HG03196 (cell line): ENCODE results near the gene PCNT.

Experiments
- ATAC-seq: cut with Tn5 transposase; IDR thresholded peaks from one replicate; pipeline ENCODE4 v1.9.1; 2021; ENCODE audit not compliant: unreplicated experiment

The PCNT gene

DNA sequence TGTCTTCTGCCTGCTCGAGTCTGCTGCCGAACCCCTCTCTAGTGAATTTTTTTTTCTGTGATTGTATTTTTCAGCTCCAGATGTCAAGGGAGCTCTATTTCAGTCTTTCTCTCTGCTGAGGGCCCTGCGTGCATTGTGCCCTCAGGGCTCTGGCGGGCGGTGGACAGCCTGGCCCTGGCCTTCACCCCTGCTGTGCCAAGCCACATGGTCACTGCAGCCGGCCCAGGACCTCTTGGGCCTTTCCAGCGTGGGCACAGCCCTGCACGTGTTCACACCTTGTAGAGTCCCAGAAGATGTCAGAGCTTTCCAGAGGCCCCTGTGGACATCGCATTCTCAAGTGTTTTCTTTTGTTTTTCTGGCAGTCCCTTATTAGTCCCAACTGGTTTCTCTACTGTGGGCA is 55.7 kb downstream of the PCNT start:
- no peak for ATAC-seq

DNA sequence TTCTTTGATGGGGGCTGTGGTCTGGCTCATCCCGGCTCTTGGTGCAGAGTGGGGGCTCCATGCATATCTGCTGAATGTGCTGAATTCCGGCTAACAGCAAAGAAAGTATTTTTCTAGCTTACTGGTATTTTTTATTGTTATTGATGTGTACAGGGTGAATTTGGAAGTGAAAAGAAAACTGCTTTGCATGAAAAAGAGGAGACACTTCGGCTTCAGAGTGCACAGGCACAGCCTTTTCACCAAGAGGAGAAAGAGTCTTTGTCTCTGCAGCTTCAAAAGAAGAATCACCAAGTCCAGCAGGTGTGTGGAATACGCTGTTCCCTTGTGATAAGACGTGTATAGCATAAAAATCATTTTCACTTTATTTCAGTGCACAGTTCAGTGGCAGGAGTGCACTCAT is 57.6 kb downstream of the PCNT start:
- no peak for ATAC-seq

GRCh38 chr21:46384556-46384955 is 60.6 kb downstream of the PCNT start:
- no peak for ATAC-seq

DNA sequence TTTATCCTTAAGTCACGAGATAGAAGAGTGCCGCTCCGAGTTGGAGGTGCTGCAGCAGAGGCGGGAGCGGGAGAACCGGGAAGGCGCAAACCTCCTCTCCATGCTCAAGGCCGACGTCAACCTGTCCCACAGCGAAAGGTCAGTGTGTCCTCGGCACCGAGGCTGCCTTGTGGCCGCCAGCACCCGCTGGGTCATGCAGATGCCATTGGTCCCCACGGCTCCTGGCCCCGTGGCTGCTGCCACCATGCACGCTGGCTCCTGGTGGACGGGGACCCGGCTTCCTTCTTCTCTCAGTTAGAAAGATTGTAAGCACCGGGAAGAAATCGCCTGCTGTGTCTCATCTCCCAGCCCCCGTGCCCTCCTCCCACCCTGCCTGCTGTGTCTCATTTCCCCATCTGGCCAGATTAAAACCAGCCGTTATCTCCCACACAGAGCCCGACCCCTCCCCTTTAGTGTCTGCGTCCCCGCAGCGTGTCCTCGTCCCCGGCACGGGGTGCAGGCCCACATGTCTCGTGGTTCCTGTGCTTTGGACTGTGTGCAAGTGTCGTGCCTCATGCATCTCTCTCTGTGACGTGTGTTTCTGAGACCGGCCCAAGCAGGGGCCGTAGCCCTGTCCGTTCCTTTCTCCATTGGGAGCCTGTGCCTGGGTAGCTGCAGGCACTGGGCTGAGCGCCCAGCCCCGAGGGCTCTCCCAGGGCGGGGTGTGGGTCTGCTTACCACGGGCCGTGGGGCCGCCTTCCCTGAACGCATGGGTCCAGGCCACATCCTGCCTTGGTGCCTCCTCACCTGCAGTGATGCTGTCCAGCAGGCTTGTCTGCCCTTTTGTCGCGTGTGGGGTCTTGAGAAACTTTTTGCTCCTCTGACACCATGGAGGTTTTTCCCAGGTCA is 62.1 kb downstream of the PCNT start:
- no peak for ATAC-seq

DNA sequence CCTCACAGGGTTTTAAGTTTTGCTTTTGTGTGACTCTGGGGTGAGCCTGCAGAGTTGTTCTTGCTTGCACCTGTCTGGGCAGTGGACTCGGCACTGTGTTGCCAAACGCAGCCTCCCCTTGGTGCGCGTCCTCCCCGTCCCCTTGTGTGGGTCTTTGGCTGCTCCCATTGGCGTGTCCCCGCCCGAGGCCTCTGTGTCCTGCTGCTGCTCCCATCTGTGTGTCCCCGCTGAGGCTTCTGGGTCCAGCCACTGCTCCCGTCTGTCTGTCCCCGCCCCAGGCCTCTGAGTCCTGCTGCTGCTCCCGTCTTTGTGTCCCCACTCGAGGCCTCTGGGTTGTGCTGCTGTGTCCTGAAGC is 62.8 kb downstream of the PCNT start:
- ATAC-seq, result no peak

DNA sequence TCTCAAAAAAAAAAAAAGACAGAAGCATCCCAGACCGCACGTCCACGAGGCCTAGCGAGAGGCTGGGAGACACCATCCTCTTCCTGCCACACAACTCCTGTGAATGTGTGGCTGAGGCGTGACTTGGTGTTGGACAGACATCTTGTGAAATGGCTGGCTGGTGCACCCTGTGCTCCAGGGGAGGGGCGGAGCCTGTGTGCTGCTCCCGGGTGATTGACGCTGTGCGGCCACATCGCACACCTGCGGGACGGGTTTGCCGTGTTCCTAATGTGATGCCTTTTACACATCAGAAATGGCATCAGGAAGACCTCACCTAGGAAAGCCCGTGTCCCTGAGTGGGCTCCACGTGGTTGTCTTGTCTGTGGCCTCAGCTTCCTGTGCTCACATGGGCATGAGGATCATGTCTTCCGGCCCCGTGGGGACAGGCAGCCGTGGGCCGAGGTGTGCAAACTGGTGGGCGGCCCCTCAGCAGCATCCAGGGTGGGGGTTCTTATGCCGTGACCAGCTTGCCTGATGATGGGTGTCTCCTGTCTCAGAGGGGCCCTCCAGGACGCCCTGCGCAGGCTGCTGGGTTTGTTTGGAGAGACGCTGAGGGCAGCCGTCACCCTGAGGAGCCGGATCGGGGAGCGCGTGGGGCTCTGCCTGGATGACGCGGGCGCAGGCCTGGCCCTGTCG is 64.4 kb downstream of the PCNT start:
- no peak for ATAC-seq

GRCh38 chr21:46388896-46389295 is 64.9 kb downstream of the PCNT start:
- ATAC-seq, result no peak

- ATAC-seq, result no peak
Observed at GRCh38 chr21:46390603-46391545, 66.9 kb downstream of the PCNT start.

- ATAC-seq, result no peak
Observed at GRCh38 chr21:46391773-46392172, 67.8 kb downstream of the PCNT start.

GRCh38 chr21:46392921-46393320 is 69.0 kb downstream of the PCNT start:
- ATAC-seq, result no peak

DNA sequence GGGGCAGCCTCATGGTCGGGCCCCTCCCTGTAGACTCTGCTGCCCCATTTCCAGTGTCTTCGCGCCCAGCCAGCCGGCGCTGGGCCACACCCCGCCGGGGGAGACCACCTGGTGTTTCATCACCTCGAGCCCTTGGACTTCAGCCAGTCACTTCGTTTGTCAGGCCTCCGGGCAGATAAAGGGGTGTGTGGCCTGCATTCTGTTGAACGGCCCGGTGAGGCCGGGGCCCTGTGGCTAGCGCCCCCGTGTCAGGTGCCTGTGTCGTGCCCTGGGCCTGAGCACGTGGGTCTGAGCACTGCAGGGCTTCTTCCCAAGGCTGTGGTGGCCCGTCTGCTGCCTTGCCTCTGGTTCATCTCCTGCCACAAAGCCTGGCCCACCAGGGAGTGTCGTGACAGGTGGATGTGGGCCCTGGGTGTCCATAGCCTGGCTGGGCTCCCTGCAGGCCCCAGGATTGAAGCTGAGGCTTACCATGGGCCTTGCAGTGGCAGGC is 69.5 kb downstream of the PCNT start:
- ATAC-seq, result no peak

GRCh38 chr21:46393941-46394594 is 70.1 kb downstream of the PCNT start:
- ATAC-seq, result no peak

- ATAC-seq, result no peak
Observed at GRCh38 chr21:46394595-46395104, 70.7 kb downstream of the PCNT start.

DNA sequence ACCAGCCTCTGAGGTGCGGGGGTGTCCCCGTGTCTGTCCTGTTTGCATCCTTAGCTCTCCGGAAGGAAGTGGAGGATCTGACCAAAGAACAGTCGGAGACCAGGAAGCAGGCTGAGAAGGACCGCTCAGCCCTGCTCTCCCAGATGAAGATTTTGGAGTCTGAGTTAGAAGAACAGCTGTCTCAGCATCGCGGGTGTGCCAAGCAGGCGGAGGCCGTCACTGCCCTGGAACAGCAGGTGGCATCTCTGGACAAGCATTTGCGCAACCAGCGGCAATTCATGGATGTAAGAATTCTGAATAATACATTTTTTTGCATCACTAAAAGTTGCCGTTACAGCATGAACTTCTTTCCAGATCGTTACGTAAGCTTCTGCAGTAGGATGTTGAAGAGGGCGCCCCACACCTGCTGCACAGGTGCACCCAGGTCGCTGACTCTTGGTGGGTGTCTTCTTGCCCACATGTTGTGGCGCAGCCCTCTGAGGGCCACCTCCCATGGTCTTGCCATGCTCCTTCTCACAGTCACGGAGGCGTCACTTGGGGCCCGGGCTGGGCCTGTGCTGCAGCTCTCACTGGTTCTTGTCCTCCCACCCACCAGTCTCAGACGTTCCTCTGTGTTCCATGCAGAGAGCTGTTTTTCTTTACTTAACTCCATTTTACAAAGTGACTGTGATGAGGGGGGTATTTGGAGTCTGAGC is 73.4 kb downstream of the PCNT start:
- ATAC-seq, result no peak

GRCh38 chr21:46397993-46398392 is 74.0 kb downstream of the PCNT start:
- no peak for ATAC-seq

DNA sequence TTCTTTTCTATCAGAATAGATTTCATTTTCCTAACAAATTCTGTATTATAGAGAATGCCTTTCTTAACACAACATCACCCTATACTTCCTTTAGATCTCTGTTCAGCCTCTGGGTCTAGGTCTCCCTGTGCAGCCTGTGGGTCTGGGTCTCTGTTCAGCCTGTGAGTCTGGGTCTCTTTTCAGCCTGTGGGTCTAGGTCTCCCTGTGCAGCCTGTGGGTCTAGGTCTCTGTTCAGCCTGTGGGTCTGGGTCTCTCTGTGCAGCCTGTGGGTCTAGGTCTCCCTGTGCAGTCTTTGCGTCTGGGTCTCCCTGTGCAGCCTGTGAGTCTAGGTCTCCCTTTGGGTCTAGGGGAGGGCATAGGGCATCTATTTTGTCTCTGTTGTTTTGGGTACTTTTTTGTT is 75.2 kb downstream of the PCNT start:
- no peak for ATAC-seq

DNA sequence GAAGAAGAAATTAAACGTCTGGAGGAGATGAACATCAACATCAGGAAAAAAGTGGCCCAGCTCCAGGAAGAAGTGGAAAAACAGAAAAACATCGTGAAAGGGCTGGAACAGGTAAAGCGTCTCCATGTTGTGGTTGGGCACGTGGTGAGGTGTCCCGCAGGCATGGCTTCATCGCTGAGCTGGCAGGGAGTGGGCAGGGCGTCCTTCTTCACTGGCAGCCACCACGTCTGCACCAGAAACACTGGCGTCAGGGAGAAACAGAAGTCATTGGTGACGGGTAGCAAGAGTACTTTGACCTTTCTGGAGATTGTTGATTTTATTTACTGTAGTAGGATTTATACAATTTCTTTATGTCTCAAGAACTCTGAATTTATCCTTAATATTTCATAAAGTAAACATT is 75.7 kb downstream of the PCNT start:
- no peak for ATAC-seq

DNA sequence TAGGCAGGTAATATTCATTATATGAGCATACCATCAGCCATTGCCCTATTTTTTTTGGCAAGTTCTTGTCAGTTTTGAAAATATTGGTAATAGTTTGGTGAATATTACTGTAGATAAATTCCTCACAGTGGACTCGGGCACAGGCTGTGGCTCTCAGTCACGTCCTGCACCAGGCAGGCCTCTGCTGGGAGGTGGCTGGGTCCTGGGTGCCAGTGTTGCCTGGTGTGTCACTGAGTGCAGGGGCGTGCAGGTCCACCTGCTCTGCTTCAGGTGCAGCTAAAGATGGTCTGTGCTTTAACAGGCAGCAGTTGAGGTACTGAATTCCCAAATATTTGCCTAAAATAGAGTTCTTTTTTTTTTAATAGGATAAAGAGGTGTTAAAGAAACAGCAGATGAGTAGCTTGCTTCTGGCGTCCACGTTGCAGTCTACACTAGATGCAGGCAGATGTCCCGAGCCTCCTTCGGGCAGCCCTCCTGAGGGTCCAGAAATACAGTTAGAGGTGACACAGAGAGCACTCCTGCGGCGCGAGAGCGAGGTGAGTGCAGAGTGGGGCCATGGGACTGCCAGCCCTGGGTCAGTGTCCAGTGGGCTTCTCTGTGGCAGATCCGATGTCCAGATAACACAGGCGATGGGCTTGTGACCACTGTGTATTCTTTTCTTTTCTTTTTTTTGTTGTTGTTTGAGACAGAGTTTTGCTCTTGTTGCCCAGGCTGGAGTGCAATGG is 77.4 kb downstream of the PCNT start:
- ATAC-seq, result no peak

GRCh38 chr21:46402421-46402820 is 78.5 kb downstream of the PCNT start:
- no peak for ATAC-seq
